HL-60 (cell line): ENCODE data around the gene CHRNA4.

Experiments
- GABPA ChIP-seq: IDR thresholded peaks from 2 replicates; pipeline ENCODE4 v1.6.1; 2012; ENCODE audit warnings: low read depth
- POLR2AphosphoS5 ChIP-seq: IDR thresholded peaks from 2 replicates; pipeline ENCODE4 v1.6.1; 2012; ENCODE audit warnings: low read depth
- SPI1 ChIP-seq: IDR thresholded peaks from 2 replicates; pipeline ENCODE4 v1.6.1; 2012; ENCODE audit warnings: low read depth, mild to moderate bottlenecking, borderline replicate concordance
- TF ChIP-seq, protein P1 (sequence below): IDR thresholded peaks from one replicate; pipeline ENCODE4 v1.5.1; 2011; ENCODE audit warnings: low read length, control low read depth, inconsistent platforms; ENCODE audit not compliant: insufficient read depth
- TF ChIP-seq, protein P2 (sequence below): IDR thresholded peaks from 2 replicates; pipeline ENCODE4 v1.6.1; 2012; ENCODE audit warnings: low read depth; ENCODE audit not compliant: insufficient replicate concordance

DNA sequence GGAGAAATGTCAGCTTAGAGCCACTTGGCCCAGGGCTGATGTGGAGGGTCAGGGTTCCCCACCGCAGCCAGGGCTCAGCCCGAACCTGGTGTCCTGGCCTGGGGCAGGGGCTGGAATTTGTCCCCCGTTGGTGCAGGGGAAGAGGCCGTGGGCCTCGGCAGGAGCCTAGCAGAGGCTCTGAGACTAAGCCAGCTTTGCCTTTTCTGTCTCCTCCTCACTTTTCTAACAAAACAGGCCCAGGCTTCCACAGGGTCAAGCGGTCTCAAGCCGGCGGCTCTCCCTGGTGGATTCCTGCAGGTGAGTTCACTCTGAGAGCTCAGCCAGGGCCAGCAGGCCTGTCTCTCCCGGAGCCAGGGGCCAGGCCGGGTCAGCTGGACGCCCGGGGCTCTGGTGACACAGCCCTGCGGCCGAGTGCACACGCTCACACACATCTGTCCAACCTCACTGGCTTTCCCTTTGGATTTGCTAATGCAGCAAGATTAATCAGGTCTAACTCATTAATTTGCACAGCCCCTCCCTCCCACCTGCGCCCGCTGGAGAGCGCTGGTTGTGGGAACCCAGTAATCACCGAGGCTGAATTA is 2.9 kb upstream of the CHRNA4 start:
- TF ChIP-seq, protein P1, sequence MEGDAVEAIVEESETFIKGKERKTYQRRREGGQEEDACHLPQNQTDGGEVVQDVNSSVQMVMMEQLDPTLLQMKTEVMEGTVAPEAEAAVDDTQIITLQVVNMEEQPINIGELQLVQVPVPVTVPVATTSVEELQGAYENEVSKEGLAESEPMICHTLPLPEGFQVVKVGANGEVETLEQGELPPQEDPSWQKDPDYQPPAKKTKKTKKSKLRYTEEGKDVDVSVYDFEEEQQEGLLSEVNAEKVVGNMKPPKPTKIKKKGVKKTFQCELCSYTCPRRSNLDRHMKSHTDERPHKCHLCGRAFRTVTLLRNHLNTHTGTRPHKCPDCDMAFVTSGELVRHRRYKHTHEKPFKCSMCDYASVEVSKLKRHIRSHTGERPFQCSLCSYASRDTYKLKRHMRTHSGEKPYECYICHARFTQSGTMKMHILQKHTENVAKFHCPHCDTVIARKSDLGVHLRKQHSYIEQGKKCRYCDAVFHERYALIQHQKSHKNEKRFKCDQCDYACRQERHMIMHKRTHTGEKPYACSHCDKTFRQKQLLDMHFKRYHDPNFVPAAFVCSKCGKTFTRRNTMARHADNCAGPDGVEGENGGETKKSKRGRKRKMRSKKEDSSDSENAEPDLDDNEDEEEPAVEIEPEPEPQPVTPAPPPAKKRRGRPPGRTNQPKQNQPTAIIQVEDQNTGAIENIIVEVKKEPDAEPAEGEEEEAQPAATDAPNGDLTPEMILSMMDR = no peak
- TF ChIP-seq POLR2AphosphoS5 (no peak), GABPA (no peak), SPI1 (no peak)
- TF ChIP-seq, protein P2, sequence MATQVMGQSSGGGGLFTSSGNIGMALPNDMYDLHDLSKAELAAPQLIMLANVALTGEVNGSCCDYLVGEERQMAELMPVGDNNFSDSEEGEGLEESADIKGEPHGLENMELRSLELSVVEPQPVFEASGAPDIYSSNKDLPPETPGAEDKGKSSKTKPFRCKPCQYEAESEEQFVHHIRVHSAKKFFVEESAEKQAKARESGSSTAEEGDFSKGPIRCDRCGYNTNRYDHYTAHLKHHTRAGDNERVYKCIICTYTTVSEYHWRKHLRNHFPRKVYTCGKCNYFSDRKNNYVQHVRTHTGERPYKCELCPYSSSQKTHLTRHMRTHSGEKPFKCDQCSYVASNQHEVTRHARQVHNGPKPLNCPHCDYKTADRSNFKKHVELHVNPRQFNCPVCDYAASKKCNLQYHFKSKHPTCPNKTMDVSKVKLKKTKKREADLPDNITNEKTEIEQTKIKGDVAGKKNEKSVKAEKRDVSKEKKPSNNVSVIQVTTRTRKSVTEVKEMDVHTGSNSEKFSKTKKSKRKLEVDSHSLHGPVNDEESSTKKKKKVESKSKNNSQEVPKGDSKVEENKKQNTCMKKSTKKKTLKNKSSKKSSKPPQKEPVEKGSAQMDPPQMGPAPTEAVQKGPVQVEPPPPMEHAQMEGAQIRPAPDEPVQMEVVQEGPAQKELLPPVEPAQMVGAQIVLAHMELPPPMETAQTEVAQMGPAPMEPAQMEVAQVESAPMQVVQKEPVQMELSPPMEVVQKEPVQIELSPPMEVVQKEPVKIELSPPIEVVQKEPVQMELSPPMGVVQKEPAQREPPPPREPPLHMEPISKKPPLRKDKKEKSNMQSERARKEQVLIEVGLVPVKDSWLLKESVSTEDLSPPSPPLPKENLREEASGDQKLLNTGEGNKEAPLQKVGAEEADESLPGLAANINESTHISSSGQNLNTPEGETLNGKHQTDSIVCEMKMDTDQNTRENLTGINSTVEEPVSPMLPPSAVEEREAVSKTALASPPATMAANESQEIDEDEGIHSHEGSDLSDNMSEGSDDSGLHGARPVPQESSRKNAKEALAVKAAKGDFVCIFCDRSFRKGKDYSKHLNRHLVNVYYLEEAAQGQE = no peak
